ENCODE data around the gene VKORC1. TPM values are rescaled to one million over a fixed set of nuclear protein-coding genes. Genes with fewer than 3 reads are reported as not detected.

The VKORC1 gene
- polyA plus RNA-seq, 1 of the 3 experiments (the other 2 are of a cell fraction), result 434 TPM

- H3K9ac ChIP-seq, result no peak overlapping the region
- no peak for DNase-seq
- no peak overlapping the region for H2AFZ ChIP-seq (ENCODE audit: low read depth)
- no peaks in the 10 kb centered on the region for H3K79me2 ChIP-seq (ENCODE audit: insufficient read depth)
- H3K4me3 ChIP-seq (ENCODE audit: low read depth in 2 of 2, low read length in 1 of 2), result no peak overlapping the region
- ChIA-PET POLR2A (interaction anchor here (2.8 kb wide), 1 partner anchor 10 kb away, joined by 12 read pairs; the partner anchor contains the start of gene KAT8), CTCF (interaction anchor here (1.2 kb wide), 1 partner anchor 15 kb away, joined by 6 read pairs; no protein-coding TSS in a partner anchor)
- no peaks in the 10 kb centered on the region for H3K4me1 ChIP-seq (ENCODE audit: control insufficient read depth in 1 of 2, insufficient read depth in 2 of 2, low read depth in 1 of 2, low read length in 1 of 2)
- TF ChIP-seq POLR2AphosphoS5 (IDR thresholded peaks at IDR 0.05; ENCODE audit: low read depth, low read length), result no peak
- TF ChIP-seq RCOR1 (IDR thresholded peaks at IDR 0.05; ENCODE audit: low read length), result no peak
- no peak for TF ChIP-seq MEF2A (IDR thresholded peaks at IDR 0.05; ENCODE audit: borderline replicate concordance, low read depth)
- TF ChIP-seq SIN3A (IDR thresholded peaks at IDR 0.05; ENCODE audit: borderline replicate concordance, low read depth, low read length), result no peak
- TF ChIP-seq CTCF (IDR thresholded peaks at IDR 0.05), result no peak
- no peak for TF ChIP-seq TCF12 (IDR thresholded peaks at IDR 0.05)
- TF ChIP-seq USF2 (IDR thresholded peaks at IDR 0.05; ENCODE audit: borderline replicate concordance, low read depth, low read length), result no peak
- no peak for TF ChIP-seq IRF3 (IDR thresholded peaks at IDR 0.05; ENCODE audit: low read depth, low read length)
- TF ChIP-seq EZH2phosphoT487 (IDR thresholded peaks at IDR 0.05; ENCODE audit: borderline replicate concordance, low read depth), result no peak
- 98% methylated on average over 13 of the region's 13 CpGs for WGBS (ENCODE audit: low lambda C conversion rate)
- no peaks in the 10 kb centered on the region for H3K9me3 ChIP-seq
- H3K27ac ChIP-seq (ENCODE audit: low read depth in 2 of 2, low read length in 1 of 2), result no peak overlapping the region
- H3K4me2 ChIP-seq, result no peak overlapping the region
- peaks cover 3% of the 10 kb centered on the region for H3F3A ChIP-seq (replicated peaks; ENCODE audit: insufficient read depth)
- H3K27me3 ChIP-seq (ENCODE audit: insufficient read depth), result no peaks in the 10 kb centered on the region
- H3K9me2 ChIP-seq, result no peaks in the 10 kb centered on the region
- H3K36me3 ChIP-seq (replicated peaks in 1 of 2; ENCODE audit: control insufficient read depth in 1 of 2, insufficient read depth in 2 of 2, low read length in 1 of 2), result peaks cover 13 to 15% of the 10 kb centered on the region in 2 experiments
- H4K20me1 ChIP-seq (ENCODE audit: insufficient read depth), result no peaks in the 10 kb centered on the region
These were observed 32.6 kb upstream of the VKORC1 start for GRCh38 chr16:31127182-31127581.

- ChIA-PET CTCF (interaction anchor here (1.3 kb wide), 1 partner anchor 16 kb away, joined by 4 read pairs; no protein-coding TSS in a partner anchor), POLR2A (interaction anchor here (2.8 kb wide), 1 partner anchor 9 kb away, joined by 12 read pairs; the partner anchor contains the start of gene KAT8)
- Histone ChIP-seq H3F3A (replicated peaks; ENCODE audit: insufficient read depth) (peaks cover 3% of the 10 kb centered on the region), H3K27me3 (ENCODE audit: insufficient read depth) (no peaks in the 10 kb centered on the region), H3K4me1 (ENCODE audit: control insufficient read depth in 1 of 2, insufficient read depth in 2 of 2, low read depth in 1 of 2, low read length in 1 of 2) (no peaks in the 10 kb centered on the region), H3K9ac (no peak overlapping the region), H3K9me2 (no peaks in the 10 kb centered on the region), H3K4me3 (ENCODE audit: low read depth in 2 of 2, low read length in 1 of 2) (no peak overlapping the region), H3K27ac (ENCODE audit: low read depth in 2 of 2, low read length in 1 of 2) (no peak overlapping the region), H3K79me2 (ENCODE audit: insufficient read depth) (peaks cover under 1% of the 10 kb centered on the region; the same call in 1 of the 2 replicates), H3K9me3 (no peaks in the 10 kb centered on the region), H2AFZ (ENCODE audit: low read depth) (no peak overlapping the region), H4K20me1 (ENCODE audit: insufficient read depth) (no peaks in the 10 kb centered on the region), H3K36me3 (replicated peaks in 1 of 2; ENCODE audit: control insufficient read depth in 1 of 2, insufficient read depth in 2 of 2, low read length in 1 of 2) (peaks cover 18 to 23% of the 10 kb centered on the region in 2 experiments), H3K4me2 (no peak overlapping the region)
- 95% methylated on average over 3 of the region's 3 CpGs for WGBS (ENCODE audit: low lambda C conversion rate)
- TF ChIP-seq CHD2 (IDR thresholded peaks at IDR 0.05; ENCODE audit: low read length, partially characterized antibody) (no peak), ZBTB33 (IDR thresholded peaks at IDR 0.05; ENCODE audit: borderline replicate concordance, low read depth) (no peak), POLR2AphosphoS5 (IDR thresholded peaks at IDR 0.05; ENCODE audit: low read depth, low read length) (no peak), NRF1 (IDR thresholded peaks at IDR 0.05; ENCODE audit: low read depth, low read length) (no peak), USF2 (IDR thresholded peaks at IDR 0.05; ENCODE audit: borderline replicate concordance, low read depth, low read length) (no peak), RFX5 (IDR thresholded peaks at IDR 0.05; ENCODE audit: low read length) (no peak), MEF2A (IDR thresholded peaks at IDR 0.05; ENCODE audit: borderline replicate concordance, low read depth) (no peak), RXRA (IDR thresholded peaks at IDR 0.05; ENCODE audit: borderline replicate concordance, low read depth) (no peak), MAX (IDR thresholded peaks at IDR 0.05; ENCODE audit: low read depth) (no peak), CTCF (IDR thresholded peaks at IDR 0.05) (no peak)
- no peak for DNase-seq
These were observed 31.2 kb upstream of the VKORC1 start for GRCh38 chr16:31125844-31126243.

Measured in SK-N-SH (cell line).